WI38 (cell line): Measurements from ENCODE around the gene GGT5.

ENCODE experiments used
- H3K4me3 ChIP-seq: 2 replicates; pipeline ENCODE4 v1.5.1; 2011; ENCODE audit warnings: low read depth, mild to moderate bottlenecking, control low read depth, low read length
- TF ChIP-seq, protein P1 (sequence below): IDR thresholded peaks from 2 replicates; pipeline ENCODE4 v1.5.1; 2012; ENCODE audit warnings: low read depth, mild to moderate bottlenecking, control low read depth, low read length

GGT5 gene

DNA sequence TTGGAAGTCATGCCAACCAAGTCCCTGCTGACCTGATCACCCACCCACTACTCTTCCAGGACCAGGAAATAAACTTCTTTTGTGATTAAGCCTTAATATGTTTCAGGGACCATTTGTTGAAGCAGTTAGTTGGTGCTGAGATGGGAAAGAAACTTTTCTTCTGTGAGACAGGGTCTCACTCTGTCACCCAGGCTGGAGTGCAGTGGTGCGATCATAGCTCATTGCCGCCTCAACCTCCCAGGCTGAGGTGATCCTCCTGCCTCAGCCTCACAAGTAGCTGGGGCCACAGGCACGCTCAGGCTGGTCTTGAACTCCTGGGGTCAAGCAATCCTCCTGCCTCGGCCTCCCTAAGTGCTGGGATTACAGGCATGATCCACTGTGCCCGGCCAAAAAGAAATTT, 53.0 kb downstream of the GGT5 start:
- TF ChIP-seq, protein P1, sequence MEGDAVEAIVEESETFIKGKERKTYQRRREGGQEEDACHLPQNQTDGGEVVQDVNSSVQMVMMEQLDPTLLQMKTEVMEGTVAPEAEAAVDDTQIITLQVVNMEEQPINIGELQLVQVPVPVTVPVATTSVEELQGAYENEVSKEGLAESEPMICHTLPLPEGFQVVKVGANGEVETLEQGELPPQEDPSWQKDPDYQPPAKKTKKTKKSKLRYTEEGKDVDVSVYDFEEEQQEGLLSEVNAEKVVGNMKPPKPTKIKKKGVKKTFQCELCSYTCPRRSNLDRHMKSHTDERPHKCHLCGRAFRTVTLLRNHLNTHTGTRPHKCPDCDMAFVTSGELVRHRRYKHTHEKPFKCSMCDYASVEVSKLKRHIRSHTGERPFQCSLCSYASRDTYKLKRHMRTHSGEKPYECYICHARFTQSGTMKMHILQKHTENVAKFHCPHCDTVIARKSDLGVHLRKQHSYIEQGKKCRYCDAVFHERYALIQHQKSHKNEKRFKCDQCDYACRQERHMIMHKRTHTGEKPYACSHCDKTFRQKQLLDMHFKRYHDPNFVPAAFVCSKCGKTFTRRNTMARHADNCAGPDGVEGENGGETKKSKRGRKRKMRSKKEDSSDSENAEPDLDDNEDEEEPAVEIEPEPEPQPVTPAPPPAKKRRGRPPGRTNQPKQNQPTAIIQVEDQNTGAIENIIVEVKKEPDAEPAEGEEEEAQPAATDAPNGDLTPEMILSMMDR: no peak
- H3K4me3 ChIP-seq: no peak overlapping the region

DNA sequence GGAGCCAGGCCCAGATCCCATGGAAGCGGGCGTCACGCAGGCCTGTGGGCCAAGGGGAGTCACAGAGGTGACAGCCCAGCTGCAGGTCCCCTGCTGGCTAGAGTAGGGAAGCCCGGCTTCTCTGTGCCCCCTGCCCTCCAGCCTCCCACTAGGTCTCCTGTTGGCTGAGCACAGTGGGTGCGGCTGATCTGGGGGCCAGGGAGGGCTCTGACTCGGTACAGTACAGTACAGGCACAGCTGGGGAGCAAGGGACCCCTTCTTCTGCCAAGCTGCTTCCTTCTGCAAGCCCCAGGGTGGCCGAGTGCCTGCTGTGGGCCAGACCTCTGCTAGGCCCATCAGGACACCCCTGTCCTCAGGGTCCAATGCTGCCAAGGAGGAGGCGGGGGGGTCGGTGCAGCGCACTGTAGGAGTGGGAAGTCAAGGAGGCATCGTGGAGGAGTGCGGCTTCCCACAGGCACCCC, 53.5 kb downstream of the GGT5 start:
- TF ChIP-seq, protein P1: no peak
- no peak overlapping the region for H3K4me3 ChIP-seq

DNA sequence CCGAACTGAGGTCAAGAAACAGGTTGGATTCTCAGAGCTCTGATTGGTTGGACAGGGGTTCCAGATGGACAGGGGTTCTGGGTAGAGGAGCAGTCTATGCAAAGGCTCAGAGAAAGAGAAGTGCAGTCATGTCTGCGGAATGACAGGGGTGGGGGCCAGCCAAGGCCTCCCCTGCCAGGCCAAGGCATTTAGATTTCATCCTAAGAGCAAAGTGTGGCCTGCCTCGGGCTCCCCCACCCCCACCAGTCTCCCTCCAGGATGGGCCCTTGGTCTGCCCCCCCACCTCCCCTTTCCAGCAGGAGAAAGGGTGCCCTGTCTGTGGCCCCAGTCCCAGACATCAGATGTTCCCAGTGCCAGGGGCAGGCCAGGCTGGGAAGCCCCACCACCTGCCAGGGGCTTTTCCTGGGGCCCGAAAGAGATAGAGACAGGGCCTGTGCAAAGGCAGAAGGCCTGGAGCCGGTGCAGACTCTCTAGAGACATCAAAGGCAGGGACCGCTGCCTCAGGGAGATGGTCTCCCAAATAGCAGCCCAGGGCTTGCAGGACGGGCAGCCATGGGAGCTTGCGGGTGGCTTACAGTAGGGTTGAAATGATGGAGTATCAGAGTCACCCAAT, 54.2 kb downstream of the GGT5 start:
- TF ChIP-seq, protein P1: no peak
- no peak overlapping the region for H3K4me3 ChIP-seq

DNA sequence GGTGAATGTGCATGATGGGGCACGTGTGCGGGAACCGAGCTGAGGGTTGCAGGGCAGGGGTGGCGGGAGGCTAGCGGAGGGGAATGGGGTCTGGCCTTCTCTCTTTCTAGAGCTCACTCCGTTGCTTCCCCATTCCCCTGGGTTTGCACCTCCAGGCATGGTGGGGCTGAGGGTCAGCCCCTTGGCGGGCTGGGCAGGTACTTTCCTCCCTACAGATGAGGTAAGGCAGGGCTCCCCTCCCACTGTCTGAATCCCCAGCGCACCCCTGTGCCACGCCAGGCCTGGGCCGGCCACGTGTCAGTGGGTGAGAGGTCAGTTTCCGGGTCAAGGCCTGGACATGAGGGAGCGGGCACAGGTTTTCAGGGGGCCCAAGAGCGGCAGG, 54.7 kb downstream of the GGT5 start:
- TF ChIP-seq, protein P1: no peak
- H3K4me3 ChIP-seq: no peak overlapping the region

DNA sequence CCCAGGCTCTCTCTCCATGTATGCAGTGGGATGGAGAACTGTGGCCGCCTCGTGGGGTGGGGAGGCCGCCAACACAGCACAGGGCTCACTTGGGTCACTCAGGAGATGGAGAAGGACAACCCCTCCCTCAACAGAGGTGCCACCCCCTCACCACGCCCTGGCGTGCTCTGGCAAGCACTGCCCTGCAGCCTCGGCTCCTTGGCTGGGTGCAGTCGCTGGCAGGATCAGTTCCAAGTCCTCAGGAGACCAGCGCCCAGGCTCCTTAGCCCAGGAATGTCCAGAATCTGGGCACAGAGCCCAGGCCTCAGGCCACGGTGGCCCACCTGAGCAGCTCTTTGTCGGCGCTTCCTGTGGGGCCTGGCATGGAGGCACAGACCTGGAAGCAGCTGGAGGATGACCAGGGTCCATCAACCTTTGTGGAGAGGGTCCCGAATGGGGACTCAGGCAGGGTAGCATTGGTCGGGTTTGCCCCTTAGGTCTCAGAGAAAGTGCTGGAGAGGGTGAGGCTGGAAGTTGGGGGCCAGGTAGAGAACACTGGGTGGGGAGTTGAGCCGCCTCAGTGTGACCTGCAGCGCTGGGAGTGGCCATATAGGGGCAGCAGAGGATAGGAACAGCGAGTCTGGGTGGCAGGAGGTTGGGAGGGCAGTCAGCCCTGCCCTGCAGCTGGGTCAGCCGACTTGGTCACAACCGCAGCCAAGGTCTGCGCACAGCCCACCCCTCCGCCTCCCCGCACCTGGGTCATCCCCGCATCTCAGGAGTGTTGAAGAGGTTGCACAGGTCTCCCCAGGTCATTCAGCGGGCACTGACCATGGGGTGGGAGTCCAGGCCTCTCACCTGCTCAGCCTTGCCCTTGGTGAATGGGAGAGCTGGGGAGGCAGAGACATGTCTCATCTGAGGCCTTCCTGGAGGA, 55.4 kb downstream of the GGT5 start:
- TF ChIP-seq, protein P1: peak; percentile 91
- H3K4me3 ChIP-seq: no peak overlapping the region

DNA sequence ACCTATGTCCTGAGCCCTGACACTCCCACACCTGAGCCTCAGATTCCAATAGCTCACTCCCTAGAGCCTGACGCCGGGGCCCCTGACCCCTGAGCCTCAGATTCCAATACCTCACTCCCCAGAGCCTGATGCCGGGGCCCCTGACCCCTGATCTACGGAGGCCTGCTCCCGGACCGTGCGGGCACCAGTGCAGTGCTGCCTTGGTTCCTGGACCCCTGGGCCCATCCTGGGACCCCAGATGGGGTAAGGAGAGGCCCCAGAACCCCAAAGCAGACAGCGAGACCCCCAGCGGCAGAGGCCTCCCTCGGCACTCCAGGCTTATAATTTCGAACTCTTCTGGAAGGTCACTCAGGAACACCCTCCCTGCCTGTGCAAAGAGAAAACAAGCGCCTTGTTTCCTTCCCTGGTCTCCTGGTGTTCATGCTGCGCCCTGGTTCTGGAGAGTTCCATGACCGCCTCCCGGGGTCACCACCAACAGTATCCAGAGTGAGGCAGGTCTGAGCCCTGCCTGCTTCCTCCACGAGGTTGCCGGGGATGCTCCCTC, 56.1 kb downstream of the GGT5 start:
- no peak overlapping the region for H3K4me3 ChIP-seq
- TF ChIP-seq, protein P1: no peak
